Measurements from ENCODE around the gene SERPINB1. TPM values are rescaled to one million over a fixed set of nuclear protein-coding genes. Genes with fewer than 3 reads are reported as not detected.

The SERPINB1 gene
- total RNA-seq, 5 donors from 2014 or later (not counting 1 experiment from before 2014, with no cell fraction given): 40.3 to 60.9 (median 50.7) TPM

GRCh38 chr6:2820415-2820814, 21.2 kb downstream of the SERPINB1 start:
- ChIA-PET POLR2A (interaction anchor here in 1 of 2 donors (0.5 to 0.7 kb wide), 2 partner anchors 122 to 146 kb away, joined by 3 to 11 read pairs; no protein-coding TSS in a partner anchor), CTCF (interaction anchor here in 1 of 2 donors (0.7 kb wide), 1 partner anchor 1224 kb away, joined by 12 read pairs; no protein-coding TSS in a partner anchor)
- peaks cover 8 to 15% (median 10%) of the 10 kb centered on the region in 3 donors for H3K9me3 Mint-ChIP-seq
- no peak overlapping the region for H3K4me3 Mint-ChIP-seq
- no CpG with 5 or more reads among the region's 2 CpGs for WGBS (ENCODE audit: insufficient coverage)
- H3K4me1 ChIP-seq (ENCODE audit: control insufficient read depth in 1 of 2, extremely low read depth in 1 of 2, insufficient read depth in 2 of 2, low read length in 2 of 2): peaks cover 0 to 12% of the 10 kb centered on the region in 2 experiments
- no peaks in the 10 kb centered on the region for H3K36me3 ChIP-seq (ENCODE audit: control insufficient read depth in 2 of 2, extremely low read depth in 1 of 2, insufficient read depth in 1 of 2, low read length in 1 of 2)
- no peak overlapping the region for H3K27ac ChIP-seq (ENCODE audit: low read length)
- DNase-seq: no peak
- peaks cover 19 to 29% (median 25%) of the 10 kb centered on the region in 3 donors for H3K4me1 Mint-ChIP-seq
- no peaks in the 10 kb centered on the region for H3K27me3 Mint-ChIP-seq
- no peak for ATAC-seq (replicated peaks in 1 of 4)
- H3K4me3 ChIP-seq (ENCODE audit: control insufficient read depth in 1 of 2, extremely low read depth in 1 of 2, low read length in 1 of 2): no peak overlapping the region
- H3K36me3 Mint-ChIP-seq: peaks cover 17% of the 10 kb centered on the region
- peaks cover 5% of the 10 kb centered on the region for H3K9me3 ChIP-seq
- H3K27ac Mint-ChIP-seq: no peak overlapping the region
- H3K27me3 ChIP-seq (replicated peaks in 1 of 2; ENCODE audit: control insufficient read depth in 2 of 2, extremely low read depth in 1 of 2, insufficient read depth in 2 of 2, low read length in 1 of 2): no peaks in the 10 kb centered on the region

- Histone ChIP-seq H3K4me3 (ENCODE audit: control insufficient read depth in 1 of 2, extremely low read depth in 1 of 2, low read length in 1 of 2) (no peak overlapping the region), H3K4me1 (ENCODE audit: control insufficient read depth in 1 of 2, extremely low read depth in 1 of 2, insufficient read depth in 2 of 2, low read length in 2 of 2) (peaks cover 0 to 12% of the 10 kb centered on the region in 2 experiments), H3K27me3 (replicated peaks in 1 of 2; ENCODE audit: control insufficient read depth in 2 of 2, extremely low read depth in 1 of 2, insufficient read depth in 2 of 2, low read length in 1 of 2) (no peaks in the 10 kb centered on the region), H3K36me3 (ENCODE audit: control insufficient read depth in 2 of 2, extremely low read depth in 1 of 2, insufficient read depth in 1 of 2, low read length in 1 of 2) (no peaks in the 10 kb centered on the region), H3K27ac (ENCODE audit: low read length) (no peak overlapping the region), H3K9me3 (peaks cover 5% of the 10 kb centered on the region)
- no peak for ATAC-seq (replicated peaks in 1 of 4)
- H3K36me3 Mint-ChIP-seq: peaks cover 17% of the 10 kb centered on the region
- H3K9me3 Mint-ChIP-seq: peaks cover 11 to 19% (median 15%) of the 10 kb centered on the region in 3 donors
- peaks cover 19 to 29% (median 25%) of the 10 kb centered on the region in 3 donors for H3K4me1 Mint-ChIP-seq
- WGBS (ENCODE audit: insufficient coverage): 55% methylated on average over 5 of the region's 7 CpGs
- DNase-seq: no peak
- no peaks in the 10 kb centered on the region for H3K27me3 Mint-ChIP-seq
- H3K27ac Mint-ChIP-seq: no peak overlapping the region
- CTCF ChIA-PET: no interaction called here
- POLR2A ChIA-PET: interaction anchor here in 1 of 2 donors (0.5 kb wide), 1 partner anchor 122 kb away, joined by 3 read pairs; no protein-coding TSS in a partner anchor
- H3K4me3 Mint-ChIP-seq: no peak overlapping the region
Observed at GRCh38 chr6:2819978-2820377, 21.7 kb downstream of the SERPINB1 start.

- peaks cover 5% of the 10 kb centered on the region for H3K9me3 ChIP-seq
- peaks cover 0 to 12% of the 10 kb centered on the region in 2 experiments for H3K4me1 ChIP-seq (ENCODE audit: control insufficient read depth in 1 of 2, extremely low read depth in 1 of 2, insufficient read depth in 2 of 2, low read length in 2 of 2)
- POLR2A ChIA-PET: no interaction called here
- no peak overlapping the region for H3K27ac Mint-ChIP-seq
- H3K4me3 ChIP-seq (ENCODE audit: control insufficient read depth in 1 of 2, extremely low read depth in 1 of 2, low read length in 1 of 2): no peak overlapping the region
- peaks cover 11 to 20% (median 15%) of the 10 kb centered on the region in 3 donors for H3K9me3 Mint-ChIP-seq
- no peak overlapping the region for H3K4me3 Mint-ChIP-seq
- no peak overlapping the region for H3K27ac ChIP-seq (ENCODE audit: low read length)
- CTCF ChIA-PET: no interaction called here
- H3K27me3 ChIP-seq (replicated peaks in 1 of 2; ENCODE audit: control insufficient read depth in 2 of 2, extremely low read depth in 1 of 2, insufficient read depth in 2 of 2, low read length in 1 of 2): no peaks in the 10 kb centered on the region
- H3K4me1 Mint-ChIP-seq: peaks cover 19 to 29% (median 25%) of the 10 kb centered on the region in 3 donors
- ATAC-seq (replicated peaks in 1 of 4): no peak
- no peaks in the 10 kb centered on the region for H3K36me3 ChIP-seq (ENCODE audit: control insufficient read depth in 2 of 2, extremely low read depth in 1 of 2, insufficient read depth in 1 of 2, low read length in 1 of 2)
- no peak for DNase-seq
- 81% methylated on average over 3 of the region's 5 CpGs for WGBS (ENCODE audit: insufficient coverage)
- H3K36me3 Mint-ChIP-seq: peaks cover 17% of the 10 kb centered on the region
- H3K27me3 Mint-ChIP-seq: no peaks in the 10 kb centered on the region
Observed at GRCh38 chr6:2819115-2819514, 22.5 kb downstream of the SERPINB1 start.

GRCh38 chr6:2818593-2818992, 23.1 kb downstream of the SERPINB1 start:
- ChIA-PET POLR2A (no interaction called here), CTCF (no interaction called here)
- ATAC-seq (replicated peaks in 1 of 4) (no peak), DNase-seq (no peak)
- H3K27ac Mint-ChIP-seq: no peak overlapping the region
- Histone ChIP-seq H3K9me3 (peaks cover 5% of the 10 kb centered on the region), H3K27ac (ENCODE audit: low read length) (no peak overlapping the region), H3K4me1 (ENCODE audit: control insufficient read depth in 1 of 2, extremely low read depth in 1 of 2, insufficient read depth in 2 of 2, low read length in 2 of 2) (peaks cover 0 to 12% of the 10 kb centered on the region in 2 experiments), H3K27me3 (replicated peaks in 1 of 2; ENCODE audit: control insufficient read depth in 2 of 2, extremely low read depth in 1 of 2, insufficient read depth in 2 of 2, low read length in 1 of 2) (no peaks in the 10 kb centered on the region), H3K4me3 (ENCODE audit: control insufficient read depth in 1 of 2, extremely low read depth in 1 of 2, low read length in 1 of 2) (no peak overlapping the region), H3K36me3 (ENCODE audit: control insufficient read depth in 2 of 2, extremely low read depth in 1 of 2, insufficient read depth in 1 of 2, low read length in 1 of 2) (no peaks in the 10 kb centered on the region)
- no peak overlapping the region for H3K4me3 Mint-ChIP-seq
- H3K27me3 Mint-ChIP-seq: no peaks in the 10 kb centered on the region
- H3K9me3 Mint-ChIP-seq: peaks cover 11 to 20% (median 18%) of the 10 kb centered on the region in 3 donors
- peaks cover 16% of the 10 kb centered on the region for H3K36me3 Mint-ChIP-seq
- 60% methylated on average over 1 of the region's 3 CpGs for WGBS (ENCODE audit: insufficient coverage)
- peaks cover 19 to 29% (median 25%) of the 10 kb centered on the region in 3 donors for H3K4me1 Mint-ChIP-seq

- H3K4me1 ChIP-seq (ENCODE audit: control insufficient read depth in 1 of 2, extremely low read depth in 1 of 2, insufficient read depth in 2 of 2, low read length in 2 of 2): peaks cover 0 to 12% of the 10 kb centered on the region in 2 experiments
- H3K27me3 Mint-ChIP-seq: no peaks in the 10 kb centered on the region
- ATAC-seq (replicated peaks in 1 of 4): no peak
- H3K9me3 ChIP-seq: peaks cover 5% of the 10 kb centered on the region
- peaks cover 16% of the 10 kb centered on the region for H3K36me3 Mint-ChIP-seq
- H3K27ac ChIP-seq (ENCODE audit: low read length): no peak overlapping the region
- no peaks in the 10 kb centered on the region for H3K36me3 ChIP-seq (ENCODE audit: control insufficient read depth in 2 of 2, extremely low read depth in 1 of 2, insufficient read depth in 1 of 2, low read length in 1 of 2)
- POLR2A ChIA-PET: no interaction called here
- peaks cover 19 to 29% (median 25%) of the 10 kb centered on the region in 3 donors for H3K4me1 Mint-ChIP-seq
- WGBS (ENCODE audit: insufficient coverage): 0% methylated on average over 1 of the region's 4 CpGs
- H3K27ac Mint-ChIP-seq: no peak overlapping the region
- no peaks in the 10 kb centered on the region for H3K27me3 ChIP-seq (replicated peaks in 1 of 2; ENCODE audit: control insufficient read depth in 2 of 2, extremely low read depth in 1 of 2, insufficient read depth in 2 of 2, low read length in 1 of 2)
- H3K4me3 Mint-ChIP-seq: no peak overlapping the region
- peaks cover 11 to 20% (median 18%) of the 10 kb centered on the region in 3 donors for H3K9me3 Mint-ChIP-seq
- no peak for DNase-seq
- CTCF ChIA-PET: interaction anchor here in 1 of 2 donors (0.6 kb wide), 1 partner anchor 536 kb away, joined by 3 read pairs; no protein-coding TSS in a partner anchor
- no peak overlapping the region for H3K4me3 ChIP-seq (ENCODE audit: control insufficient read depth in 1 of 2, extremely low read depth in 1 of 2, low read length in 1 of 2)
Observed at GRCh38 chr6:2817903-2818443, 23.7 kb downstream of the SERPINB1 start.

GRCh38 chr6:2816158-2816557, 25.5 kb downstream of the SERPINB1 start:
- POLR2A ChIA-PET: no interaction called here
- Histone ChIP-seq H3K9me3 (peaks cover 5% of the 10 kb centered on the region), H3K4me1 (ENCODE audit: control insufficient read depth in 1 of 2, extremely low read depth in 1 of 2, insufficient read depth in 2 of 2, low read length in 2 of 2) (peaks cover 0 to 12% of the 10 kb centered on the region in 2 experiments), H3K36me3 (ENCODE audit: control insufficient read depth in 2 of 2, extremely low read depth in 1 of 2, insufficient read depth in 1 of 2, low read length in 1 of 2) (no peaks in the 10 kb centered on the region), H3K27ac (ENCODE audit: low read length) (no peak overlapping the region), H3K27me3 (replicated peaks in 1 of 2; ENCODE audit: control insufficient read depth in 2 of 2, extremely low read depth in 1 of 2, insufficient read depth in 2 of 2, low read length in 1 of 2) (no peaks in the 10 kb centered on the region), H3K4me3 (ENCODE audit: control insufficient read depth in 1 of 2, extremely low read depth in 1 of 2, low read length in 1 of 2) (no peak overlapping the region)
- ATAC-seq (replicated peaks in 1 of 4) (no peak), DNase-seq (no peak)
- Mint-ChIP-seq H3K9me3 (peaks cover 11 to 20% (median 18%) of the 10 kb centered on the region in 3 donors), H3K4me1 (peaks cover 19 to 29% (median 25%) of the 10 kb centered on the region in 3 donors), H3K27me3 (no peaks in the 10 kb centered on the region), H3K4me3 (no peak overlapping the region), H3K36me3 (peaks cover 13% of the 10 kb centered on the region), H3K27ac (no peak overlapping the region)
- CTCF ChIA-PET: no interaction called here
